ELR (cell line): Measurements from ENCODE around the gene SERPINB13.
A peak's percentile ranks its signal among the peaks of the same experiment; 100 is the strongest.

Experiments used
- DNase-seq: peaks from one replicate; pipeline ENCODE4 v3.0.0-alpha.2; 2015; ENCODE audit warnings: low read depth

SERPINB13 gene, protein sequence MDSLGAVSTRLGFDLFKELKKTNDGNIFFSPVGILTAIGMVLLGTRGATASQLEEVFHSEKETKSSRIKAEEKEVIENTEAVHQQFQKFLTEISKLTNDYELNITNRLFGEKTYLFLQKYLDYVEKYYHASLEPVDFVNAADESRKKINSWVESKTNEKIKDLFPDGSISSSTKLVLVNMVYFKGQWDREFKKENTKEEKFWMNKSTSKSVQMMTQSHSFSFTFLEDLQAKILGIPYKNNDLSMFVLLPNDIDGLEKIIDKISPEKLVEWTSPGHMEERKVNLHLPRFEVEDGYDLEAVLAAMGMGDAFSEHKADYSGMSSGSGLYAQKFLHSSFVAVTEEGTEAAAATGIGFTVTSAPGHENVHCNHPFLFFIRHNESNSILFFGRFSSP

DNA sequence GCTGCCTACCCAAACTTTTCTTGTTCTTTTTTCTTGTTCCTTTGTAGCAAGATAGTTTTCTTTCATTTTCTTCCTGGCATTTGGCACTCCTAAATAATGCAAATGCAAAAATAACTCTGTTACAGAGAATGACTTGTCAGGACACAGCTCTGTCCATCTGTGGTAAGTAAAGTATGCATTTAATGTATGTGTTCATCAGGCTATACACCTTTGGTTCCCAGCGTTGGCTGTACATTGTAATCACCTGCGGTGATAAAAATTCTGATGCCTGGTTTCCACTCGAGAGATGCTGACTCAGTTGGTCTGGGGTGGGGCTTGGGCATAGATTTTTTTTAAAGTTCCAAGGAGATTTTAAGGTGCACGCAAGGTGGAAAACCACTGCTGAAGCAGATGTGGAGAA, at the start of gene SERPINB13:
SERPINB13 (plus strand) TSS at position 378 of the 400 bp plus-strand sequence. CDS start 1,325 bp downstream, outside the sequence.
- no peak for DNase-seq

DNA sequence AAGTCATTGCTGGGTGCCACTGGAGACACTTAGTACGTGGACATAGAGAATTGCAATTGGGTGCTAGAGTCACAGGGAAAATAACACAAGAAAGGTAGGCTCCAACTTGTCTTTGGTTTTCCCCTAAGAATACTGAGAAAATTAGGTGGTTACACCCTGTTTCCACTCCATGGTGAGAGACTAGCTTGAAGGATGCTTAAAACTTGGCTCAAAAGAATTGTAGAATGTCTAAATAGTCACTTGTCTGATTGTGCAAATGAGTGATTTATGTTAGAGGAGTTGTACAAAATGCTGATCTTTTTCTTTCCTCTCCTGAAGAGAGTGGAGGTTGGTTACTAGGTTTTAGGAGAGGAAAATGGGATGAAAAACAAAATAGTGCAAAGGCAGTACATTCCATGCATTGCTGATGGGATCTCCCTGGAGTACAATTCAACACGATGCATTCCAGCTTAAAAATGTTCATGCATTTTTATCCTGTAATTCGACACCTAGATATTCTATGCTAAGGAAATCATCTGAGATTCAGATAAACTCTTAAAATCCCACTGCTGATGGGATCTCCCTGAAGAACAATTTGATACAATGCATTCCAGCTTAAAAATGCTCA, 47.1 kb upstream of the SERPINB13 start:
- DNase-seq: peak; percentile 16

DNA sequence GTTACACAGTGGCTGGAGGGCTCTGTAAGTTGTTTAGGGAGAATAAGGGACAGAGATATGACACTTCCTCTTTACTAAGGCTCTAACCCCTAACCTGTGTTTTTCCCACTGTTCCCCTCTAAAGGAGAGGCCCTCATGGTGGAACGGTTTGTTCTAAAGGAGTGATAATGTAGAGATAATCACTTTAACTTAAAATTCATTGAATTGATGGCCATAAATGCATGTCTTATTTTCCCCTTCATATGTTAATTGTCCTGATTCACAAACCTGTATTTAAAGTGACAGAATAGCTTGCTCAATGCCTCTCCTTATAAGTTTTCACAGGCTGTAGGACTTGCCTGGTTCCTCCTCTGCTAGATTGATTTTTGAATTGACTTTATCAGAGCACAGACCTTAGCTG, 45.1 kb upstream of the SERPINB13 start, which contains the start of gene SERPINB12:
SERPINB12 (plus strand) TSS at position 301 of the 400 bp plus-strand sequence. CDS start 13,791 bp downstream, outside the sequence.
- no peak for DNase-seq

DNA sequence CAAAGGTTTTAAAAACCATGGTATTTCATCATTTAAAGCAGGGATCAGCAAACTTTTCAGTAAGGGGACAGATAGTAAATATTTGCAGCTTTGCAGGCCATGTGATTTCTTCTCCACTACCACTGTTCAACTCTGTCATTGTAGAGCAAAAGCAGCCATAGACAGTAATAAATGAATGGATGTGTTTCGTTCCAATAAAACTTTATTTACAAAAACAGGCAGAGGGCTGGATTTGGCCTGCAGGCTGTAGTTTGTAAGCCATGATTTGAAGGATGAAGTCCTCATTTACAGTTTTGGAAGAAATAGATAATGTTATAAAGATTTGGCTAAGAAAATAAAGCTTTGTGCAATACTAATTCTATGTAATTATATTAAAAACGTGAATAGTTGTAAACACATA, 43.1 kb upstream of the SERPINB13 start:
- no peak for DNase-seq

DNA sequence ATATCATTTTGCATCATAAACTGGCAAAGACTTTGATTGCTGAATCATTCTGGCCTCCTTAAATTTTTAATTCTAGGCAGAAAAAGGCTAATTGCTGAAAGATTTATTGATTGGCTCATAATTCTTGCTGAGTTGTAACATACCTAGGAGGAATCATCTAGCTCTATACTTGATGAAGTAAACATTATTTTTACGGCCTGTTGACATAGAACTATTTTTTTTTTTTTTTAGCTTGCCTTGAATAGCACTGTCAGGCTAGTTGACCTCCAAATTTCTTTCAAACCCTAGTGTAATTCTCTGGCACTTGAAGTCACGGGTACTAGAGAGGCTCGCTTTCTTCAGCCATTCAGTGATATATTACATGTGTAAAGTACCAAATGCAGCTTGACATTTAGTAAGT, 42.1 kb upstream of the SERPINB13 start:
- no peak for DNase-seq

DNA sequence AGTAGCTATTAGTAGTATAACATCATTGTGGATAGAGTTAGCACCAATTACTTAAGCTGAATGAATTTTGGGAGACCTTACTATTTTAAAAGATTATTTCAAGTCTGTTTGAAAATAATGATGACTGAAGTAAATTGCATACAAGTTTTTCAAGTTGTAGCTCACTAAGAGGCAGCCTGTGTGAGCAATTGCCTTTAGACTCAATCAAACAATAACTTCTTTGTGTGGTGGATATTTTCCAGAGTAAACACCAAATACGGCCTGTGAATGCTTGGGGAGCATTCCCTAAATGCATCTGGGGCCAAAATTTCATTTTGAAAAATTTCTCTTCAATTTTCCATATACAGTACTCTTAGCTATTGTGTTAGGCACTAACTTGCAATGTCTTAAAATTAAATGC, 37.1 kb upstream of the SERPINB13 start:
- no peak for DNase-seq

DNA sequence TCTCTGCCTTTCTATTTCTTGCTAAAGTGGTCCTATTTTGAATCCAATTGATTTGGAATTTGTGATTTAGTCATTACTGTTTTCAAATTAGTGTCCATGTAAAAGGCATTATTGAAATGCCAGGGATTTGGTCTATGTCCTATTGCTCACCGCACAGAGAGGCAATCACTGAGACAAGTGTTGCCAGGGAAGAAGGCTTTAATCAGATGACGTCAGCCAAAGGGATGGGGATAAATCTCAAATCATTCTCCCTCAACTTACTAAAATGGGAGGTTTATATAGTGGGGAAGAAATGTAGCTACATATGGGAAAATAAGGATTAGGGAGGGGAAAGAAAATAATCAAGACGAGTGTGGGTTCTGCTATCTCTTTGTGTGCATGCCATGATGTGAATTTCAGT, 35.4 kb upstream of the SERPINB13 start:
- DNase-seq: no peak

DNA sequence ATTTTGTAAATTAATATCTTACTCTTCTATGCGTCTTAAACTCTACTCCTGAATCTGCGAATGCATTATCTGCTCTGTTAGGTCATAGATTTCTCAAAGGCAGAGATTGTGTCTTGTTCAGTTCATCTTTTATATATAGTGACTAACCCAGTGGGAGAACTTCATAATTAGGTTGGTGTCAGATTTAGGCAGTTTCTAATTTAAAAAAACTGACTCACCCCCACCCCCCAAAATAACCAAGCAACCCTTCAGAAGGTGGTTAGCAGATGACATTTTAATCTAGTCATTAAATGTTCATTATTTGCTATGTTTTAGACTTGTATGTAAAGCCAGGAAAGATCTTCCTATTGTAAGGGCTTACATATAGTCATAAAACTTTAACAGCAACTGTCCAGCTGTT, 34.6 kb upstream of the SERPINB13 start:
- no peak for DNase-seq

DNA sequence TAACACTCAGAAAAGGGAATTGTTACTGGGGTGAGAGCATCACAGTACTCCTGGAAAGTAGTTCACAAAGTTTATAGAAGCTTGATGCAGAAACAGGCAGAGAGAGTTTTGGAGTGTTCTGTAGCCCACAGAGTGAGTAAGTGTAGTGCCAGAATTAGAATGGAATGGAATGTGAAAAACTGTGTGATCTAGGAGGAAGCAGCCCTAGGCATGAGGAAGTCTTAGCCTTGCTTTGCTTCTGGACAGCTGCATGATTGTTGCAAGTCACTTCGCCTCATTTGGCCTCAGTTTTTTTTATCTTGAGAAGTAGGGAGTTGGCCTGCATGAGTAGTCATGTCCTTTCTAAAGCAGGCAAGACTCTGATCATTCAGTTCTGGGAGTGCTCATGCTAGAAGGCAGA, 34.1 kb upstream of the SERPINB13 start:
- DNase-seq: peak; percentile 69

DNA sequence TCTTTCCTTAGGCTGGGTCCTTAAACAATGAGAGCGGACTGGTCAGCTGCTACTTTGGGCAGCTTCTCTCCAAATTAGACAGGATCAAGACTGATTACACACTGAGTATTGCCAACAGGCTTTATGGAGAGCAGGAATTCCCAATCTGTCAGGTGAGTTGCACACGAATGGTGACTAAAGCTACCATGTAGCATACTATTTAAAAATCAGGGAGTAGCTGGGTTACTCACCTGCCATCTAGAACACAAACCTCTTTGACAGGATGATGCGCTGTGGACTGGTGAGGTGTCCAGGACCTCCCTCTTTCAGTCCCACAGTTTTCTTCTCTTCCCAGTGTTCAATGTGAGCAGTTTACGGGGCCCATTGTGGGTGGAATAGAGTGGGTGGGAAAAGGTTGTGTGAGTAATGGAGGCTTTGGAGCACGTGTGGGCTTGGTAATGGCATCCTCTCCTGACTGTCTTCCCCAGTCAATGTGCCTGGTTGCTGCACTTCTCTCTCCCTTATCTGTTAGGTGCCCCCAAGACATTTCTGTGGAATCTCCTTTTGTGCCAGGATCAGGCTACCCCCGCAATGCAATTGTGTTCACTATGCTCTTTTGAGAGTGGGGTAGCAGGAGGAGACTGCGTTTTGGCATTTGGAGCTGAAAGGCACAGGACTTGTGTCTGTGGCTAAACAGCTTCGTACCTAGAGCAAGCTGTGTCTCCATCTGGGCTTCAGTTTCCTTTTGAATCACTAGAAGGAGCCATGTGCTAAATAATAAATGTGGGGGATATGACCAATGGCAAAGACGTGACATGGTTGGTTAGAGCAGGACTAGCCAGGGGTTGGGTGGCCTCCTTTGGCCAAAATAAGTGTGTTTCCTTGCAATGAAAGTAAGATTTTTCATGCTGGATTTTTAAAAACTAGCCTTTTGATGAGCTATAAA, 27.3 kb upstream of the SERPINB13 start:
- no peak for DNase-seq

DNA sequence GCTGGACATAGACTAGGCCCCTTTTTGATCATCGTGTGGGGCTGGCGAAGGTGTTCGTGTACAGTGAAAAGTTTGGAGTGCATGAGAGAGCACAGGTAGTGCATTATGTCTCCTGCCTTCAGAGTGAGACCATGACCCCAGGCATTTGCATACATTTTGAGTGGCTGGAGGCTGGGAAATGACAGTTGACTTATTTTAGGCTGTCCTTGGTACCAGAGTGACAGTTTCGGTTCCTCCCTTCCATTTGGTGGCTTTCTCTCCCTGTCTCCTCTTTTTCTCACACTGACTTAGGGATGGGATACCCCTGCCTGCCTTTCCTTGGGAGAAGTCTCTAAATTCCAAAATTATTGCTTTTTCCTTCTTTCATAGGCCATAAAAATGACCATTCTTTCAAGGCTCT, 24.9 kb upstream of the SERPINB13 start:
- DNase-seq: no peak

DNA sequence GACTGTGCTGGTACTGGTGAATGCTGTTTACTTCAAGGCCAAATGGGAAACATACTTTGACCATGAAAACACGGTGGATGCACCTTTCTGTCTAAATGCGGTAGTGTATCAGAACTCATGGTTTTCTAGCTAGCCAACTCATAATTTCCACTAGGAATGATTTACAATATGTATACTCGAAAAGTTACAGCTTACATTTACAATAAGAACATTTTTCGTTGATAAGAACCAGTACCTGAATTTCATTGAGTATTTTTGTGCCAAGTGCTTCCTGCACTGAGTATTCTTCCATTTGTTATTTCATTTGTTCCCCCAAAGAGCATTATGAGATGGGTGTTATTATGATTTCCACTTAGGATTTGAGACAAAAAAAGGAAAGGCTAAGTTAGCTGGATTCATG, 23.1 kb upstream of the SERPINB13 start:
- no peak for DNase-seq

DNA sequence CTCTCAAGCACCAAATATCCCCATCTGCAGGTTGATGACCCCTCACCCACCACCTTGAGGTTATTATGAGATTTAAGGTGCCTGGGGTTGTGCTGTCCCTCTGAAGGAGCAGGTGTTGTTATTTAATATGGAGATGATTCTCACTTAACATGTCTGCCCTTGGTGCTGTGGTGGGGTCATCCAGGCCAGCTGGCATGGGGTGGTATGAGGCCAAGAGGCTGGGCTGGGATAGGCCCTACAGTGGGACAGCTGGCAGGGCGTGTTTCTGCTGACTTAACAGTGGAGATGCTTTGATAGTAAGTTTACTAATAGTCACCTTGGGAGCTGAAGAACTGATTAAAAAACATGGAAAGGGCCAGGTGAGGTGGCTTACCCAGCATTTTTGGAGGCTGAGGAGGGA, 22.6 kb upstream of the SERPINB13 start:
- no peak for DNase-seq

DNA sequence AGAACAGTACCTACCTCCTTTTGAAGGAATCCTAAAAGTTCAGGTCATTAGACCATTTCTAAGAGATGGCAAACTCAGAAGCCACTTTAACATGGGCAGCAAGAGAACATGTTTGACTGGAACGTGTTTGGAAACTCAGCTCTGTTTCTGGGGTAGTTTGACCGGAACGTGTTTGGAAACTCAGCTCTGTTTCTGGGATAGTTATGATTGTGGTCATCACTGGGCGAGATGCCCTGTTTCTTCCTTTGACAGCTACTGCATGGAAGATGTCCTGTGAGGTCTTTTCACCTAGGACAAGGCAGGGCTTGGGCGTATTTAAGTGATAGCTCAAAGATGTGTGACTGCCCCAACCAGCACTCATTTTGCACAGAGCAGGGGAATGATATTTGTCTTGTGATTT, 19.9 kb upstream of the SERPINB13 start:
- DNase-seq: no peak

DNA sequence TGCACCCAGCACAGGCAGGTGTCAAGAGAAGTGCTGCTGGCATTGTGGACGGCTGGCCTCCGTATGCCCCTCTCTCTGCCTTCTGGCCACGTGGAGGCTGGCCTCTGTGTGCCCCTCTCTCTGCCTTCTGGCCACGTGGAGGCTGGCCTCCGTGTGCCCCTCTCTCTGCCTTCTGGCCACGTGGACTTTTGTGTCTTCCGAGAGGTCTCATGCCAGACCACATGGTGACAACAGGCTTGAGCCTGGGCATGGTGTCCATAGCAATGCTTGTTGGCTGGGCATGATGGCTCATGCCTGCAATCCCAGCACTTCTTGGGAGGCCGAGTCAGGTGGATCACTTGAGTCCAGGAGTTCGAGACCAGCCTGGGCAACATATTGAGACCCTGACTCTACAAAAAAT, 19.3 kb upstream of the SERPINB13 start:
- no peak for DNase-seq

DNA sequence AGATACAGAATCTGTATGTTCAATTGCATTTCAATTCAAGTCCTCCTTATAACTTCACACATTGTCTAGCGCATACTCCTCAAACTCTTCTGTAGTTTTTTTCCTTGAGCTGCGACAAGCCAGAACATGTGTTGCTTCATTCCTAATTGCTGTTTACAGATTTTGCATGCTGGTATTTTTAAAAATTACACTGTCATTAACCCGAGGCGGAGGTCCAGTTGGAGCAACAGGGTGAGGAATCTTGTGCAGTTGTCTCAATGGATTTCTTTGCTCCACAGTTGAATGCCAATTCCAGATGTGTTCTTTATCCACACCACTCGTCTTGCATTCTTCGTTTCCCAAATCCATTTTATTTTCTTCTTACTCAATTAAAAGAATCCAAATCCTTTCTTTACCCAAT, 16.4 kb upstream of the SERPINB13 start:
- DNase-seq: no peak

DNA sequence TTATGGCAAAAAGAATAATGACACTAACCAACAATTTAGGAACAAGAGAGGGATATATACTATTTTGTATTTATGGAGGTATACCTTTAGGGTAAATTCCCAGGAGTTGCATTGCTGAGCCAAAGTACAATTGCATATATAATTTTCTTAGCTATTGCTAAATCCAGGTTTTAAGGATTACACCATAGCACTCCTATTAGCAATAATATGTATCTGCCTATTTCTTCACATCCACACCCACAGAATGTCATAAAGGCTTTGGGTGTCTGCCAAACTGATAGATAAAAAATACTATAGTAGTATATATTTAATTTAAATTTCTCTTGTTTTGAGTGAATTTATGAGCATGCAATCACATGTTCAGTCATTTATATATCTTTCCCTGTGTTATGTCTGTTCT, 11.5 kb upstream of the SERPINB13 start:
- DNase-seq: no peak

DNA sequence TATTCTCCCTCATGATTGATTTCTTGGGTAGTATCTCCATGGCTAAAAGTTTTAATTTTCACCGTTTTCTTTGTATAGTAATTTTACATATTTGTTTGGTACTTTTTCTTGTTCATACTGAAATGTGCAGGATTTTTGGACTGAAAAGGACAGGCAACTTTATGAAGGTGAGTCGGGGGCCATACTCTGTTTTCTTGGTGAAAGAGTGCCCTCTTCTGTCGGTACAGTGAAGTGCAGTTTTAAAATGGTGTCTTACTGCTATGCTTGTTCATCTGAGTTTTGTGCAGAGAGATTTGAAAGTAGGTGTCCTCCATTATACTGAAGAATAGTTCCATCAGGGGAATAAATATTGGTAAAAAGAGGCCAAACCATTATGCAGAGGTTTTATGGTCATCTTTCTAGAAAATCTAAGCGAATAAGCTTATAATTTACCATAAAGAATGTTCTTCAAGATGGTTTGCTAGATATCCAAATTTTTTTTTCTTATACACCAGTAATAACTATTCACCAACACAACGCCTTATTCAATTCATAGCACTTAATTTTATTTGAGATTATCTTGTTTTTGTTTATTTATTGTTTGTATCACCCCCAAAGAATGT, 8.7 kb upstream of the SERPINB13 start:
- DNase-seq: peak; percentile 52

DNA sequence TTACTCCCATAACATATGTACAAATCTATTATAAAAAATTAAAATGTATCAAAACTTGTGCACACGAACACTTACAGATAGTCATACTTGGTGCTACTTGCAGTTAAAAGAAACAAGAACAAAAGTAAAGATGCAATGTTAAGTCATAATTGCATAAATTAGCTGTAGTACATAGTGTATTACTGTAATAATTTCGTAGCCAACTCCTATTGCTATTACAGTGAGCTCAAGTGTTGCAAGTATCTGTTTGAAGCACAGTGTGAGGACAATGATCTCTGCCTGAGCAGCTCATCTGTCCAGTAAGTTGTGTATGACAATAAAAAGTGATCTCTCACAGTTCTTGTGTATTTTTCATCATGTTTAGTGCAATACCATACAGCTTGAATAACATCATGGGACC, 7.5 kb upstream of the SERPINB13 start:
- DNase-seq: no peak

DNA sequence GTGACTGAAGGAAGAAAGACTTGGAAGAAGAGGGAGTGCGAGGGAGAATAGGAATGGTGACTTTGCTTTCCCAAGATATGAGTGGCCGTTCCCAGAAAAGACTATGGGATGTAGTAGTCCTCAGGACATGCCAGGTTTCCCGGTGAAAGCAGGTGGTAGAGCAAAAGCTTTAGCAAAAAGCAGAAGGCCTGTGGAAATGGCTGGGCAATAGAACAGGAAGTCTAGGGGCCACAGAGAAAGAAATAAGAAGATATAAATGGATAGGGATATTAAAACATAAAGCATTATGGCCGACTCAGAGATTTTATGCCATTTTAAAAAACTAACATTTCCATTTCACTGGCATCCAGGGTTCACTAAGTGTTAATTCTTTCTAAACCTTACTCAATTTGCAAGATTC, 1.2 kb upstream of the SERPINB13 start:
- DNase-seq: no peak

DNA sequence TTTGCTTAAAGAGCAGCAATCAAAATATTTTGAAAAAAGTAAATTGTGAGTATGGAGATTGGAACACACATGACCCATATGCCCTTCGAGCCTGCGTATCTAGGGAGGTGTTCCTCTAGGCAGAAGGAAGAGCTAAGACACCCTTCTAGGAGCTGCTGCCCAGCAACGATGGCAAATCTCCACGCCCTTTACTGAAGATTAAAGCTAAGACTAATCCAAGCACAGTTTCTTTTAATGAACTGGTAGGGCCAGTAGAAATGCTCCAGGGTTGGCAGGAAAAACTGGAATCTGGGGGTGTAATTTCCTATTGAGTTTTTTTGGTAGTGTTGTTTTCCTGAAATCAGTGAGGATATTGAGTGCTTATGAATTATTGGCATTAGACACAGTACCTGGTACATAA, 712 bp upstream of the SERPINB13 start:
- DNase-seq: no peak

DNA sequence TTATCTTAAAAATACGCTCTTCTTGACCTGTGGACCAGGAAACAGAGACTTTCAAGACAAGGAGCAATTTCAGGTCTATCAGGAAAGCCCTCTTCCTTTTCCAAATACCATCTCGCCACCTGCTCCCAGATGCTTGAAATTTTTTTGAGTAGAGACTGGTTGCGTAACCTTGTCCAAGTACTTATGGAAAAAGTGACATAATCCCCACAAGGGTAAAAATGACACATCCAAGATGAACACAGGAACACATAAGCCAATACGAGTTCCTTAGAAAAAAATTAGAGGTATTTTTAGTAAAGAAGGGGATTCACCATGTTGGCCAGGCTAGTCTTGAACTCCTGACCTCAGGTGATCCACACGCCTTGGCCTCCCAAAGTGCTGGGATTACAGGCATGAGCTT, 1.8 kb downstream of the SERPINB13 start:
- DNase-seq: no peak
